Testis (tissue), 2 donors: ENCODE results near the gene TENT4B.

ENCODE experiments used
- CTCF ChIP-seq, 3 experiments: fragments of 450-650 bp in 2 of 3; fragments of 200-600 bp in 1 of 3; sonication (generic) in 1 of 3; IDR thresholded peaks; one replicate each; pipeline ENCODE4 v1.5.1; 2016 to 2019; ENCODE audit warnings: antibody characterized with exemption in 3 of 3, mild to moderate bottlenecking in 2 of 3, moderate library complexity in 1 of 3
- POLR2A ChIP-seq: fragments of 450-650 bp; IDR thresholded peaks from one replicate; pipeline ENCODE4 v1.6.1; 2017; ENCODE audit warnings: antibody characterized with exemption, mild to moderate bottlenecking, moderate library complexity

DNA sequence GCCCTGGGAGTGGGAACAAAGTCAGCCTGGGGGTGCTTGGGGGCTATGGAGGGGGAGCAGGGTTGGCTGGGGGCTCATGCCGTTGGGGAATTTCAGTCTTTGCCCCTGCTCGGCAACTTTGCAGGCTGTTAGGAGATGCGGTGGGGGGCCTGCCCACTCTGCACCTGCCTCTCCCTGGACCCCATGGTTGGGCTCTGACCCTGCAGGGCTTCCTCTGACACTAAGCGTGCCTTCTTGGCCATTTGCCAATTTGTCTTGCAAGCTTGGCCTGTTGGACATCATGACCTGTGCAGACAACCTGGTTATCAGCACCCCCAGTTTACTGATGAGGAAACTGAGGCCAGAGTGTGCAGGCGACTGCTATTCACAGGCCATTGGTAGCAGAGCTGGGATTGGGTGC, 127.8 kb downstream of the TENT4B start:
- no peak for TF ChIP-seq CTCF (IDR thresholded peaks at IDR 0.05)
- TF ChIP-seq POLR2A: no peak
